Right ventricle myocardium superior (tissue), 1 donor: Measurements from ENCODE around the gene APP. TPM values are rescaled to one million over a fixed set of nuclear protein-coding genes. Genes with fewer than 3 reads are reported as not detected.
"Not testable (repeated sequence)": the region's sequence is repeated elsewhere in the genome, so short reads cannot be mapped to it uniquely, and the experiment has no call there.

Experiments
- ATAC-seq: fragments of 200-7000 bp; cut with Tn5 transposase; one replicate; pipeline ENCODE4 v1.9.1; 2020; ENCODE audit warnings: mild to moderate bottlenecking; ENCODE audit not compliant: poor library complexity
- DNase-seq: peaks from one replicate; pipeline ENCODE4 v3.0.0-alpha.2; 2020
- intact Hi-C: fragments of 100-400 bp; cut with DNase I; formaldehyde crosslinking; loops from one replicate; pipeline ENCODE4 v1.11.2; 2022
- total RNA-seq: library from RNA; stranded (reverse); fragmentation: NEBNext Ultra II Directional; extraction: Animal tissue kit (Norgen Biotek cat#: 25700); gene quantifications from one replicate; pipeline ENCODE4 v1.2.1, GENCODE V29; 2021
- donor health status: DM: no; HTN: yes; CAD: no; lungs with severe emphysema.

APP gene
- total RNA-seq, 1 donor from 2014 or later, result 292 TPM

DNA sequence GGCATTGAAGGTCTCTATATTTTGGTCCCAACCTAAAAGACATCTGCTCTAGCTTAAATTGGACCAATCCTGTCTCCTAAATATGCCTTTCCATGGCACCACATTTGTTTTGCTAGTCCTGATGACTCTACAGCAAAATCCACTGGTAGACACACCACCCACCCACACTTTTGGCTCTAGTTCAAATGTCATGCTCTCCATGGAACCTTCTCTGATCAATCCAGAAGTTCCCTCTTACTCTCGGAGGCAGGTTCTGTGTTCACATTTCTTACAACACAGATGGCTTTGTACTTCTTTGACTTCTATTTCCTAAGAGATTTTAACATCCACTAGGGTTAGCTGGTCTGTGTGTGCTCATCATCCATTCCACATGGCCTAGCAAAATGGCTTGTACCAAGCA is 151.3 kb downstream of the APP start:
- intact Hi-C loops, result no loop called here
- DNase-seq, result no peak
- ATAC-seq, result no peak

- intact Hi-C loops, result no loop called here
- ATAC-seq, result no peak
Observed at GRCh38 chr21:26013970-26014369, 156.6 kb downstream of the APP start.

DNA sequence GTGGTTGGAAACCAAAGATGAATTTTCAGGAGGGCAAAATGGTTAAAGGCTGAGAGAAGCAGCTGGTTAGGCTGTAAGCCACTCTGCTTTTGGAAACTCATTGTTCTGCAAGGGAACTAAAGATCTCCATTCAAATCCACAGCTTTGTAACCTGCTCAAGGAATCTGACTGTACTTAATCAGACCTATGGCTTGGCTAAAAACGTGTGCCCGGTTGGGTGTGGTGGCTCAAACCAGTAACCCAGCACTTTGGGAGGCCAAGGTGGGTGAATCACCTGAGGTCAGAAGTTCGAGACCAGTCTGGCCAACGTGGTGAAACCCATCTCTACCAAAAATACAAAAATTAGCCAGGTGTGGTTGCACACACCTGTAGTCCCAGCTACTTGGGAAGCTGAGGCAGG is 158.1 kb downstream of the APP start:
- DNase-seq, ATAC-seq, intact Hi-C loops: not testable (repeated sequence)

More at GRCh38 chr21:26013970-26014369, 156.6 kb downstream of the APP start:
- DNase-seq, result no peak

DNA sequence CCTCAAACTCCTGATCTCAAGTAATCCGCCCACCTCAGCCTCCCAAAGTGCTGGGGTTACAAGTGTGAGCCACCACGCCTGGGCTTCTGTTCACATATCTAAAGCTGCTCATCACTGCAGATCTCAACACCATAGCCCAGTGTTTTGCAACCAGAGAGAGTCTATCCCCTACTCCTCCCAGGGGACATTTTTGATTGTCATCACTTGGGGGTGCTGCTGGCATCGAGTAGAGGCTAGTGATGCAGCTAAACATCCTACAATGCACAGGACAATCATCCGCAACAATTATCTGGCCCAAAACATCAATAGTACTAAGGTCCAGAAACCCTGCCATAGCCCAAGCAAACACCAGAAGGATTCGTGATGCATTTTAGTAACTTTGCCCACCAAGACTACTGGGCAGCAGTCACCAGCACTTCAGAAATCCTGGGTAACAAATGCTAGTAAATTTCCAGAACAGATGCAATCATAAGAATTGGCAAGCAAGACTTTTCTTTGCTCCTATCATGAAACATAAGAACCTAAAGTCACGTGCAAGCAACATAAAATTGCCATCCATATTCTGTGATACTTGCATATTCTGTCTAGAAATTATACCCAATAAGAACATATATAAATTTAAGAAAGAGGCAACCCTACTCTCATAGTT is 159.2 kb downstream of the APP start:
- DNase-seq, result no peak
- ATAC-seq, result no peak
- intact Hi-C loops, result no loop called here

GRCh38 chr21:26007951-26008498 is 162.5 kb downstream of the APP start:
- intact Hi-C loops, result no loop called here
- ATAC-seq (peak; percentile 62), DNase-seq (no peak)

DNA sequence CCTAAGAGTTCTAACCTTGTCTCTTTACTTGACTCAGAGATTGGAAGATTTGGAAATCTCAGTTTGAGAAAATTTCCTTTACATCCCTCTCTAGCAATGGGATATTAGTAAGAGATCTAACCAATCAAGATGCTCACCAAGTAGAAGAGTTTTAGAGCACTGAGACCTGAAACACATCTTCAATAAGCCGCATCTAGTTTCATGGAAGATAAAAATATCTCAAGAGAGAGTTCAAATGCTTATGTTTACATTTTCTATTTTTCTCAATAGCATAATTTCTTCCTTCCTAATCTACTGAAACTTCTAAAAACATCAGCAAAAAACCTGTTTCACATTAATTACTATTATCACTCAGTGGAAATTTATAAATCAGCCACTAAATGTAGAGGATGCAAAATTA is 165.1 kb downstream of the APP start:
- intact Hi-C loops, result no loop called here
- DNase-seq, result no peak
- ATAC-seq, result no peak

- ATAC-seq (no peak), DNase-seq (no peak)
- intact Hi-C loops, result no loop called here
Observed at GRCh38 chr21:26003404-26003803, 167.2 kb downstream of the APP start.

GRCh38 chr21:26001356-26001755 is 169.2 kb downstream of the APP start:
- intact Hi-C loops, result no loop called here
- no peak for ATAC-seq
- no peak for DNase-seq

DNA sequence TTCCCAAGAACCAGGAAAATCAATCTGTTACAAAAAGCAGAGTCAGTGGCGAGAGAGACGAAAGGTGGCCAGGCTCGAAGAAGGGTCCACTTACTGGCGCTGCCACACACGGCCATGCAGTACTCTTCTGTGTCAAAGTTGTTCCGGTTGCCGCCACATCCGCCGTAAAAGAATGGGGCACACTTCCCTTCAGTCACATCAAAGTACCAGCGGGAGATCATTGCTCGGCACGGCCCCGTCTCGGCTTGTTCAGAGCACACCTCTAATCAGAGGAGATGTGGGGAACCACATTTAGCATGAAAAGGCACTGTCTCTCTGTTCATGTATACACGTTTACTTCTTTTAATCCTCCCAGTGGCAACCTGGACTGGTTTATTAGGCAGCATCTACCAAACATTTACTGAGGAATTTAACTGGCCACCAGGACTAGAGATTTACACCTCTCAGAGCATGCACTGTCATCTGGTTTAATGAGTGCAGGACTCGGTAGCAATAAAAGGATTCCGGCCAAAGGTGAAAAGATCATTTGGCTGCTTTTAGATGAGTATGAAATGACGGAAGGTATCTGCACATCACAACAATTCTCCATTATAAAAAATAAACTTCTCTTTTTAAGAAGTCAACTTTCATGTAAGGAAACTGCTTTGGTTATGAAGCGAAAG is 170.5 kb downstream of the APP start:
- DNase-seq (peak; percentile 45), ATAC-seq (no peak)
- intact Hi-C loops, result loop anchor here (10.0 kb wide), 1 partner anchor 165 kb away; no protein-coding TSS in a partner anchor

GRCh38 chr21:25997788-25998611 is 172.6 kb downstream of the APP start:
- intact Hi-C loops, result loop anchor here (10.0 kb wide), 1 partner anchor 167 kb away; no protein-coding TSS in a partner anchor
- DNase-seq, result no peak
- no peak for ATAC-seq

- ATAC-seq (no peak), DNase-seq (no peak)
- intact Hi-C loops, result loop anchor here (10.0 kb wide), 1 partner anchor 170 kb away; no protein-coding TSS in a partner anchor
Observed at GRCh38 chr21:25995278-25995677, 175.3 kb downstream of the APP start.

DNA sequence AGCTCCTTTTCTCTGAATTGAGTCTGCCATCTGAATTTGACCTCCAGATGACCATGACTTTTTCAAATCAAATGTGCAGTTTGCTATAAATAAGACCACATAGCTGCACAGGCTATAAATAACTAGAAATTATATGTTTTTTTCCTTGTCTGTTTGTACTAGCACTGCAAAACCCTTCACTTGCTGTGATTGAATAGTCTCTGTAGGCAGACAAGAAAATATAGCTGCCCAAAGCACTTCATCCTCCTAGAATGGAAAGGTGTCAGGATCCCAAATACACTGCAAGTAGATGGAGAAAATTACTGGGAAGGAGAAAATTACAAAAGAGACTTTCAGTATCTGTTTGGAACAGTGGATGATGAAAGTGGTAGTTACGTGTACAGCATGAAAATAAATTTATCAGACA is 175.8 kb downstream of the APP start:
- intact Hi-C loops, result loop anchor here (10.0 kb wide), 1 partner anchor 170 kb away; no protein-coding TSS in a partner anchor
- no peak for DNase-seq
- peak; percentile 65 for ATAC-seq

DNA sequence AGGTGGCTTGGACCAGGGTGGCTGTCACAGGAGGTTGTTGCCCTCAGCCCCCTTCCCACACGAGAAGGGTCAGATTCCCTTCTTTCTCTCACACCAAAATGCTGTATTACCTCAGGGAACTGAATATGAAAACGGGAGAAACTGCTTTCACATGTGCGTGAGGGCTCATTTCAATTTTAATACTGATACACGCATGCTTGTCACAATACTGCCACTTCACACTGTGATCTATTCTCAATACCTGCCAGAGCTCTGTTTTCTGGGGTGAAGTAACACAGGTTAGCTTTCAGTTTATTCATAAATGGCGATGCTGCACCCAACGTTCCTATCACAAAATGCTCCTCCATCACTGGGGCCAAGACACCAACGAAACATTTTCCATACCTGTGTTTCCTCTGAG is 181.8 kb downstream of the APP start:
- no peak for DNase-seq
- intact Hi-C loops, result no loop called here
- no peak for ATAC-seq

DNA sequence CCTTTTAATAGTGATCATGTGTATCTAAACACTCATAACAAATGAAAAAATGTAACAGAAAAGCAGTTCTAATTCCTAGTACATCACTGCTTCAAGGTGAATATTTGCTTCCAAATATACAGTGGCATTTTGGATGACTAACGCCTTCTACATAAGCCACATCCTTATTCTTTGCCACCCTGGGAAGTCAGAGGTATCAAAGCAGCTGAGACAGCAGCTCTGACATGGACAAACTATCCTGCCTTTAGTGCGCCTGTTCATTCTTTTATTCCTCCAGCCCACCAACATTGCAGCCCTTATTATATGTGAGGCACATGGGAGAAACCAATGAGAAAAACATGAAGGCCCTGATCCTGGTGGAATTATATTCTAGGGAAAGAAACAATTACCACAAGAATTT is 183.0 kb downstream of the APP start:
- intact Hi-C loops, result no loop called here
- ATAC-seq (no peak), DNase-seq (no peak)

- no peak for DNase-seq
- no peak for ATAC-seq
- intact Hi-C loops, result no loop called here
Observed at GRCh38 chr21:25986928-25987327, 183.6 kb downstream of the APP start.

DNA sequence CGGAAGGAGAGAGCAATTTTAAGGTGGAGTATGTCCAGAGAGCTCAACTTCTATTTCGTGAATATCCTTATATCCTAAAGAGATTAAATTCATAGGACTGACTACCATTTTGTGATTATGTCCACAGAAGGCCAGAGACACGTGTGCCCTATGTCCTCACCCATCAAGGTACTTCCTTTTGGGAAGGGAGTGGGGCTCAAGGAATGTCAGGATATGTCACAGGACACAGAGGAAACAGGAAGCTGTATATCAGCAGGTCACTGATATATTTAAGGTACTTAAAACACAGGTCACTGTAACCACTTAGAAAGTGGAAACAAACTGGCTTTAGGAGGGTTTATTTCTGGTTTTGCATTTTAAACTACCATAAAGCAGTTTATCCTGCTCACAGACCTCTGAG is 184.6 kb downstream of the APP start:
- DNase-seq, result no peak
- no peak for ATAC-seq
- intact Hi-C loops, result no loop called here

GRCh38 chr21:25984538-25984937 is 186.0 kb downstream of the APP start:
- ATAC-seq (no peak), DNase-seq (no peak)
- intact Hi-C loops, result no loop called here

DNA sequence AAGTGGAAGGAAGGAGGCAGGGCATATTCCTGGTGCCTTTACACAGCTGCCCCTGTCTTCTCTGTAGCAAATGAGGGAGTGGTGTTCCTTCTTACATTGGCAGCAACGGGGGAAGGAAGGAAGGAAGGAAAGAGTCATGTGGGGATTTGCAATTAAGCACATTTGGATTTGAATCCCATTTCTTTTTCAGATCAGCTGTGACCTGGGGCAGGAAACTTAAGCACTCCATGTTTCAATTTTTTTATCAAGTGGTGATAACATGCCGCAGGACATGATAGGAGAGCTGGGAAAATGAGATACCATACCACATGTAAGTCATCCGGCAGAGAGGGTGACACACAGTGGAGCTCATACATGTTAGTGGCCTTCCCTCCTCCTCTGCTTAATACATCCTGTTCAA is 186.8 kb downstream of the APP start:
- intact Hi-C loops, result no loop called here
- ATAC-seq (peak; percentile 85), DNase-seq (no peak)

GRCh38 chr21:25980710-25981109 is 189.9 kb downstream of the APP start:
- intact Hi-C loops, result no loop called here
- DNase-seq, result no peak
- ATAC-seq, result no peak
